Muscle of leg (tissue), 11 donors: ENCODE results near the gene ZZZ3. TPM values are rescaled to one million over a fixed set of nuclear protein-coding genes. Genes with fewer than 3 reads are reported as not detected.

ENCODE experiments used
- DNase-seq: peaks from one replicate; pipeline ENCODE4 v3.0.0; 2013
- H3K27ac ChIP-seq: one replicate; pipeline ENCODE4 v1.5.1; 2013; ENCODE audit warnings: mild to moderate bottlenecking, low read length, control low read depth
- H3K27me3 ChIP-seq: one replicate; pipeline ENCODE4 v1.6.1; 2013; ENCODE audit warnings: low read length; ENCODE audit not compliant: control insufficient read depth, insufficient read depth
- H3K36me3 ChIP-seq: one replicate; pipeline ENCODE4 v1.6.1; 2013; ENCODE audit warnings: low read length; ENCODE audit not compliant: control insufficient read depth, insufficient read depth
- H3K4me1 ChIP-seq: one replicate; pipeline ENCODE4 v1.6.1; 2013; ENCODE audit warnings: low read length; ENCODE audit not compliant: control insufficient read depth, insufficient read depth
- H3K4me3 ChIP-seq: one replicate; pipeline ENCODE4 v1.5.1; 2013; ENCODE audit warnings: low read length, control low read depth
- H3K9me3 ChIP-seq: replicated peaks from 2 replicates; pipeline ENCODE4 v1.6.1; 2013; ENCODE audit warnings: low read depth, low read length; ENCODE audit not compliant: control insufficient read depth
- WGBS: methylation state at CpG from one replicate; pipeline ENCODE4 v1.1.5; 2013; ENCODE audit warnings: missing lambda C conversion rate; ENCODE audit not compliant: insufficient coverage; 5-methylcytosine and 5-hydroxymethylcytosine counted together
- polyA plus RNA-seq, 8 donors: library from polyadenylated mRNA; unstranded; fragments of 120-200 nt; gene quantifications; one replicate each; pipeline versions ENCODE4 v1.2.1 to v1.2.3, GENCODE V29; 2013; ENCODE audit warnings: inconsistent platforms in 1 of 8, low replicate concordance in 1 of 8; ENCODE audit not compliant: insufficient read length in 8 of 8, insufficient read depth in 1 of 8
- total RNA-seq: library from RNA; stranded (reverse); fragments of 120-200 nt; gene quantifications from one replicate; pipeline ENCODE4 v1.2.4, GENCODE V29; 2013

Gene ZZZ3
- total and polyA plus RNA-seq, 9 donors, result 23.5 to 56.8 (median 30.8) TPM

DNA sequence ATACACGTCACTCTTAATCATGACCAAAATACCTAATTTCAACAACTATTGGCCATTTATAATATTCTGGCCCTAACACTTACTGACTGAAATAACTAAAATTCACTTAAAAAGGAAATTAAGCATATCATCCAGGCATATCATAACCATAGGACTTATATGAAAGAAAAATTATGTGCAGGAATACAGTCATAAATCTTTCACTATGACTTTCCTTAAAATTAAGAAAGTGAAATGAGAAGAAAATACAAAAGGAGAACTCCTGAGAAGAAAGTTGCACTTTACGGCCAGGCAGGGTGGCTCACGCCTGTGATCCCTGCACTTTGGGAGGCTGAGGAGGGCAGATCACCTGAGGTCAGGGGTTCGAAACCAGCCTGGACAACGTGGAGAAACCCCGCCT is 9.4 kb downstream of the ZZZ3 start:
- no peak for DNase-seq
- Histone ChIP-seq H3K27me3 (no peaks in the 10 kb centered on the region), H3K4me1 (no peaks in the 10 kb centered on the region), H3K4me3 (no peak overlapping the region), H3K27ac (no peak overlapping the region), H3K9me3 (no peaks in the 10 kb centered on the region), H3K36me3 (peaks cover 3% of the 10 kb centered on the region)
- WGBS, result 92% methylated on average over 5 of the region's 6 CpGs

DNA sequence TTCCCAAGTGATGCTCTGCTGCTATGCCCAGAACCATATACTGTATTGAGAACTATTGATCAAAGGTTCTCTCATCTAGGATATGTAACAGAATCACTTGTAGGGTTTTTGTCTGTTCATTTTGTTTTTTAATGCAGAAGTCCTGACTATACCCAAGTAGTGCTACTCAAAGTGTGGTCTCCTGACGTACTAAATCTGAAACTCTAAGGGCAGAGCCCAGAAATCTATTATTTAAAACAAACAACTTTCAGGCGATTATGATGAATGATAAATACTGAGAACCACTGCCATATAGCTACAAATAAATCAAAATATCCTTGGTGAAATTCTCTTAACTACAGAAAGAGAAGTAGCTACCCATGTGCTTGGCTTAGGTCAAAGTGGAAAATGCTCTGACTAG is 10.1 kb downstream of the ZZZ3 start:
- Histone ChIP-seq H3K36me3 (peaks cover 3% of the 10 kb centered on the region), H3K27me3 (no peaks in the 10 kb centered on the region), H3K4me3 (no peak overlapping the region), H3K27ac (no peak overlapping the region), H3K4me1 (no peaks in the 10 kb centered on the region), H3K9me3 (no peaks in the 10 kb centered on the region)
- no peak for DNase-seq
- WGBS, result no CpG with 5 or more reads among the region's 2 CpGs

DNA sequence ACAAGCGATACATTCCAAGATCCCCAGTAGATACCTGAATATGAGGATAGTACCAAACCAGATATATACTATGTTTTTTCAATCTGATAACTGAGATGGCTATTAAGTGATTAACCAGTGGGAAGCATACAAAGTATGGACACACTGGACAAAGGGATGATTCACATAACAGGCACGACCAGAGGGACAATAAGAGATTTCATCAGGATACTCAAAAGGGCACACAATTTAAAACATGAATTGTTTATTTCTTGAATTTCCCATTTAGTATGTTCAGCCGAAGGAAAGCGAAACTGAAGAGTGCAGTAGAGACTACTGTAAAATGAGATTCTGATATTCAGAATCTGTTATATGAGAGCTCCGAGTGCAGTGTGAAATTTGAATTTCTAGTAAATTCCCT is 10.6 kb downstream of the ZZZ3 start:
- no peak for DNase-seq
- H3K27me3 ChIP-seq, result no peaks in the 10 kb centered on the region
- no peaks in the 10 kb centered on the region for H3K9me3 ChIP-seq
- no peaks in the 10 kb centered on the region for H3K4me1 ChIP-seq
- H3K4me3 ChIP-seq, result no peak overlapping the region
- peaks cover 3% of the 10 kb centered on the region for H3K36me3 ChIP-seq
- no CpG with 5 or more reads among the region's 5 CpGs for WGBS
- no peak overlapping the region for H3K27ac ChIP-seq

DNA sequence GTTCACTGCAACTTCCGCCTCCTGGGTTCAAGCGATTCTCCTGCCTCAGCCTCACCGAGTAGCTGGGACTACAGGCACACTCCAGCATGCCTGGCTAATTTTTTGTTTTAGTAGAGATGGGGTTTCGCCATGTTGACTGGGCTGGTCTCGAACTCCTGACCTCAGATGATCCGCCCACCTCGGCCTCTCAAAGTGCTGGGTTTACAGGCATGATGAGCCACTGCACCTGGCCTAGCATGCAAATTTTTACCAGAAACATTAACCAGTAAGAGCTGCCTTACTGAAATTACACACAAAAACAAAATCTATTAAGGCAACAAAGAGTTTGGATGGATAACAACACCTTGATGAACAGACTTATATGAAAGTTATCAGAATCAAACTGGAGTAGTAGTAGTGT is 12.1 kb downstream of the ZZZ3 start:
- Histone ChIP-seq H3K36me3 (no peaks in the 10 kb centered on the region), H3K27ac (no peak overlapping the region), H3K4me3 (no peak overlapping the region), H3K4me1 (no peaks in the 10 kb centered on the region), H3K9me3 (no peaks in the 10 kb centered on the region), H3K27me3 (no peaks in the 10 kb centered on the region)
- no peak for DNase-seq
- 95% methylated on average over 7 of the region's 7 CpGs for WGBS

DNA sequence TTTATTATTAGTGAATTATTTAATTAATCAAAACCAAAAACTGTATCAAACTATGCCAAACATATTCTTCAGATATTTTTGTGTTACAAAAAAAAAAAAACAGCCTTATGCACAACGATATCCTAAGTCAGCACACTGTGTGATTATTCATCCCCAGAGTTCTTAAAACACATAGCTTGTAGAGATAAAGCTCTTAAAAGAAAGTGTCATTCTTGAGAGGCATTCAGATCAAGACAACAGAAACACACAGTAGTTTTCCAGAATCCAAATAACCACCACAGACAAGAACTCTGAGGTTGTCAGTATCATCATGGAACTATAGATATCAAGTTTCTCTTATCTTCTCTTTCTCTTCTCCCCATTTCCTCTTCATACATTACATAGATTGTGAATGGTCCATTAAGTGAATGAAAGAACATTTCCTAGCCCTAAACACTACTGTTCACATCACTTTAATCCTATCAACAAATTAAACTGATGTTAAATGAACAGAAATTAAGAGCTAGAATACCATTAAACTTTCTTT is 13.5 kb downstream of the ZZZ3 start:
- no peaks in the 10 kb centered on the region for H3K27me3 ChIP-seq
- no peak for DNase-seq
- H3K36me3 ChIP-seq, result no peaks in the 10 kb centered on the region
- H3K27ac ChIP-seq, result no peak overlapping the region
- no peak overlapping the region for H3K4me3 ChIP-seq
- no CpG with 5 or more reads among the region's 1 CpG for WGBS
- H3K9me3 ChIP-seq, result no peaks in the 10 kb centered on the region
- H3K4me1 ChIP-seq, result no peaks in the 10 kb centered on the region

DNA sequence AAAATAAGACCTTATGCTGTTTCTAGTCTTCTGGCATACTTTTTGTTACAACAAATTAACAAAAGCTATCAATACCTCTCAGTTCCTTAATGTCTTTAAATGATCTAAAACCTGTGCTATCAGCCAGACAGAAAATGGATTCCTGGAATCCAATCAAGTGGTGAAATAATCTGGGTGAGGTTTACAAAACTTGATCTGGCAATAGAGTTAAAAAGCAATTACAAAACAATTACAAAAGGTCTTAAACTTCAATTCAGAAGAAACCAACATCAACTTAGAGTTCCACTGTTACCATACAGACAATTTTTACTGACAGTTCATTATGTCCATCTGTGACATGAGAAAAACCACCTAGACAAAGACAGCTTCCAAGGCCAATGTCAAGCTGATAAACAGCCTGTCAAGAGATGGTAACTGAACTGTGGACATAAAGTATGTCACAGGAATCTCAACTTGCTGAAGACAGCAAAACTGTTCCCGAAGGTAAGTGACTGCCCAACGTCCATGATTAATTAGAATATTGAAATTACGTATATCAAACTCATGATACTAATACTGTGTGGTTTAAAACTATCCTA is 17.4 kb downstream of the ZZZ3 start:
- no peak overlapping the region for H3K4me3 ChIP-seq

DNA sequence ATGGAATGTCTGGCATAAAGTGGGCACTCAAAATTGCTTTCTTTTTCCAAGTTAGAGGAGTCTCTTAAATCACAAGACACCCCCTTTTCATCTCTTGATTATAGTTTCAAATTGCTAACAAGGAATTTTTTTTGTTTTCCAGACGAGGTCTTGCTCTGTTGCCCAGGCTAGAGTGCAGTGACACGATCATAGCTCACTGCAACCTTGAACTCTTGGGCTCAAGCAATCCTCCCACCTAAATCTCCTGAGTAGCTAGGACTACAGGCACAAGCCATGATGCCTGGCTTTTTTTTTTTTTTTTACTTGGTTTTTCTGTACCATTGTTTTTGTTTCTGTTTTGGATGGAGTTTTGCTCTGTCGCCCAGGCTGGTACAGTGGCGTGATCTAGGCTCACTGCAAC is 20.8 kb downstream of the ZZZ3 start:
- H3K4me1 ChIP-seq, result no peaks in the 10 kb centered on the region
- no peak for DNase-seq
- H3K4me3 ChIP-seq, result no peak overlapping the region
- no peak overlapping the region for H3K27ac ChIP-seq
- peaks cover 4% of the 10 kb centered on the region for H3K36me3 ChIP-seq
- 90% methylated on average over 3 of the region's 4 CpGs for WGBS
- H3K9me3 ChIP-seq, result no peaks in the 10 kb centered on the region
- no peaks in the 10 kb centered on the region for H3K27me3 ChIP-seq

More for the DNA sequence above, 17.4 kb downstream of the ZZZ3 start:
- H3K9me3 ChIP-seq, result no peaks in the 10 kb centered on the region
- H3K27me3 ChIP-seq, result no peaks in the 10 kb centered on the region
- no peak for DNase-seq
- H3K36me3 ChIP-seq, result peaks cover 4% of the 10 kb centered on the region
- no peaks in the 10 kb centered on the region for H3K4me1 ChIP-seq
- WGBS, result no CpG with 5 or more reads among the region's 3 CpGs
- H3K27ac ChIP-seq, result no peak overlapping the region

DNA sequence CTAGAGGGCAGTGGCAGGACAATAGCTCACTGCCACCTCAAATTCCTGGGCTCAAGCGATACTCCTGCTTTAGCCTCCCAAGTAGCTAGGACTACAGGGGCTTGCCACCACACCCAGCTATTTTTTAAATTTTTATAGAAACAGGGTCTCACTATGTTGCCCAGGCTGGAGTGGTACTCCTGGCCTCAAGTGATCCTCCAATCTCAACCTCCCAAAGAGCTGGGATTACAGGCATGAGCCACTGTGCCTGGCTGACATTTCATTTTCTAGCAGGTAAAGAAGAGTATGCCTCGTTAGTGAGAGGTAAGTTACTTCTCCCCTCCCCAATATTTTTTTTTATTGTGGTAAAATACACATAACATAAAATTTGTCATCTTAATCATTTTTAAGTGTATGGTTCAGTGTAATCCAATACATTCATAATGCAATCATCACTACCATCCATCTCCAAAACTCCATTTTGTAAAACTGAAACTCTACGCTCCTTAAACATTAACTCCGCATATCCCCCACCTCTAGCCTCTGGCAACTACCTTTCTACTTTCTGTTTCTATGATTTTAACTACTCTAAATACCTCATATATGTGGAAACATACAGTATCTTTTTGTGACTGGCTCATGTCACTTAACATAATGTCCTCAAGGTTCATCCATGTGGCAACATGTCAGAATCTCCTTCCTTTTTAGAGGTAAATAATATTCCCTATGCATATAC is 22.4 kb downstream of the ZZZ3 start:
- Histone ChIP-seq H3K9me3 (no peaks in the 10 kb centered on the region), H3K27me3 (no peaks in the 10 kb centered on the region), H3K27ac (no peak overlapping the region), H3K4me3 (no peak overlapping the region), H3K4me1 (no peaks in the 10 kb centered on the region), H3K36me3 (peaks cover 4% of the 10 kb centered on the region)
- no peak for DNase-seq
- no CpG with 5 or more reads among the region's 4 CpGs for WGBS

DNA sequence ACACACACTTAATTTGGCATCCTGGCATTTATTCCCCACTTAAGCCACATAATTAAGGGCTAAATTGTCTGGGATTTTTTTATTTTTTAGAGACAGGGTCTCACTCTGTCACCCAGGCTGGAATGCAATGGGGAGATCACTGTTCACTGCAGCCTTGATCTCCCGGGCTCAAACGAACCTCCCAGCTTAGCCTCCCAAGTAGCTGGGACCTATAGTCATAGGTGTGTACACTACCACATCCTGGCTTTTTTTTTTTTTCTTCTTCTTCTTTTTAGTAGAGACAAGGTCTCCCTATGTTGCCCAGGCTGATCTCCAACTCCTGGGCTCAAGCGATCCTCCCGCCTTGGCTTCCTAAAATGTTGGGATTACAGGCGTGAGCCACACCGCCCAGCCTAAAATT is 24.2 kb downstream of the ZZZ3 start:
- Histone ChIP-seq H3K36me3 (peaks cover 4% of the 10 kb centered on the region), H3K27ac (no peak overlapping the region), H3K4me3 (no peak overlapping the region), H3K9me3 (no peaks in the 10 kb centered on the region), H3K27me3 (no peaks in the 10 kb centered on the region), H3K4me1 (no peaks in the 10 kb centered on the region)
- no peak for DNase-seq
- WGBS, result no CpG with 5 or more reads among the region's 6 CpGs

DNA sequence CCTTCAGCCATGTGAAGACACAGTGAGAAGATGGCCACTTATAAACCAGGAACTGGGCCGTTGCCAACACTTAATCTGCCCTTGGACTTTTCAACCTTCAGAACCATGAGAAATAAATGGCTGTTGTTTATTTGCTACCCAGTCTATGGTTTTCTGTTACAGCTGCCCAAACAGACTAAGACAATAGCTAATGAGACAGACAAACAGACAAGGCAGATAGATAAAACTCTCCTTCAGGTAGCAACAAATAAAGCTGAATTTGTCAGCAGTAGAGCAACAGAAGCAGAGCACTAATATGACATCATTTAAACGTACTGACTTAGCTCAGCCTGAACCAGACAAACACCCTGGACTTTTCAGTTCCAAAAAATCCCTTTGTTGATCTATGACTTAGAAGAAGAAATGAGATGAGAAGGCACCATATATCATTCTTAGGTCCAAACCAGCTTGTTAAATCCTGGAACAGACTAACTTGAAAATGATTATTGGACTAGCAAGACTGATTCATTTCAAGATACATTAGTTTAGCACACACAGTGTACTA is 27.0 kb downstream of the ZZZ3 start:
- Histone ChIP-seq H3K4me1 (peaks cover 5% of the 10 kb centered on the region), H3K9me3 (peaks cover 4% of the 10 kb centered on the region), H3K36me3 (no peaks in the 10 kb centered on the region), H3K4me3 (no peak overlapping the region), H3K27ac (no peak overlapping the region), H3K27me3 (no peaks in the 10 kb centered on the region)
- DNase-seq, result peak; percentile 15
- WGBS, result no CpG with 5 or more reads among the region's 2 CpGs
